ENCODE measurements around the gene MGA.

Gene MGA

GRCh38 chr15:41789236-41789635, 129.0 kb downstream of the MGA start:
- no peak for DNase-seq

GRCh38 chr15:41789662-41790061, 129.5 kb downstream of the MGA start:
- no peak for DNase-seq

- no peak for DNase-seq
Measured at GRCh38 chr15:41790169-41790568, 130.0 kb downstream of the MGA start.

DNA sequence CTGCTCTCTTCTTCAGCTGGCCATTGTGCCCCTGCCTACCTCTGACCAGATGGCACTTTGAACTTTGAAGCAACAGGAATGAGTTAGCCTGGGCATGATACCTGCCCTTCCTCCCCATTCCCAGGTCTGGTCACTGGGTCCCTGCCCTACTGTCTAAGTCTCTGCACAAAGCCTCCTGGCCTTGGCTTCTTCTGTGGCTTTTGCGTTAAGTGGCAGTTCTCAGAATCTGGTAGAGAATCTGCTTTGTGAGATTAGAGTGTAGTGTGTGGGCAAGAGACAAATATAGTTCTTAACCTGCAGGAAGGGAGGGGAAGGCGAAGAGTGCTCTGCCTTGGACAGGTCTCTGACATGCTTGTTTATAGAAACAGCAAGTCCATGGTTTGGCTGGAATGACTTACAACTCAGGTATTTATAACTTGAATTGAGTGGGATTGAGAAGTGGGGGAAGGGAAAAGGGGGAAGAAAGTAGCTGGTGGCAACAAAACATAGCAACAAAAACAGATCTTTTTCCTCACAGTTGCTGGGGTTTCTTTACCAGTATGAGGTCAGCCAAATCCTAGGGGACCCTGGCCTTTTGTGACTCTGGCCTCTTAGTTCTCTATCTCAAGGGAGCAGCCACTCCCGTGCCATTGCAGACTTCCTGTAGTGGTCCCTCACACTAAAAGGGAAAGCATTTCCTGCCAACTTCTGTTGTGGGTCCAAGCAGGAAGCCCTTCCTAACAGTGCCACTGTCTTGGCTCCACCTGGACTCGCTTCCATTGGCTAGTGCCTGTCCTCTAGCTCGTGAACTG, 130.7 kb downstream of the MGA start:
- DNase-seq = peak; percentile 77

- no peak for DNase-seq
Measured at GRCh38 chr15:41791547-41791937, 131.3 kb downstream of the MGA start.

- DNase-seq = no peak
Measured at GRCh38 chr15:41792000-41792637, 131.9 kb downstream of the MGA start.

DNA sequence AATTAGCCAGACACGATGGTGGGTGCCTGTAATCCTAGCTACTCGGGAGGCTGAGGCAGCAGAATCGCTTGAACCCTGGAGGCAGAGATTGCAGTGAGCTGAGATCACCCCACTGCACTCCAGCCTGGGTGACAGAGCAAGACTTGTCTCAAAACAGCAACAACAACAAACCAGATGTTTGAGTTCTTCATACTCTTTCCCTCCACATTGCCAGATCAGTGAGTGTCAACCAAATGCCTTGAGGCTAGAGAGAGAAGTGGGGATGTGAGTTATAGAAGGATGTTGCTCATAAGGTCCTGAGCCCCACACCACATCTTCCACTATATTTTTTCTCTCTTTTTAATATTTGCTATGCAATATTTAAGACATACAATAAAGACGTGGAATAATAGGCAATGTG, 133.9 kb downstream of the MGA start:
- DNase-seq = peak; percentile 94

- peak; percentile 69 for DNase-seq
Measured at GRCh38 chr15:41795996-41796856, 136.0 kb downstream of the MGA start.

DNA sequence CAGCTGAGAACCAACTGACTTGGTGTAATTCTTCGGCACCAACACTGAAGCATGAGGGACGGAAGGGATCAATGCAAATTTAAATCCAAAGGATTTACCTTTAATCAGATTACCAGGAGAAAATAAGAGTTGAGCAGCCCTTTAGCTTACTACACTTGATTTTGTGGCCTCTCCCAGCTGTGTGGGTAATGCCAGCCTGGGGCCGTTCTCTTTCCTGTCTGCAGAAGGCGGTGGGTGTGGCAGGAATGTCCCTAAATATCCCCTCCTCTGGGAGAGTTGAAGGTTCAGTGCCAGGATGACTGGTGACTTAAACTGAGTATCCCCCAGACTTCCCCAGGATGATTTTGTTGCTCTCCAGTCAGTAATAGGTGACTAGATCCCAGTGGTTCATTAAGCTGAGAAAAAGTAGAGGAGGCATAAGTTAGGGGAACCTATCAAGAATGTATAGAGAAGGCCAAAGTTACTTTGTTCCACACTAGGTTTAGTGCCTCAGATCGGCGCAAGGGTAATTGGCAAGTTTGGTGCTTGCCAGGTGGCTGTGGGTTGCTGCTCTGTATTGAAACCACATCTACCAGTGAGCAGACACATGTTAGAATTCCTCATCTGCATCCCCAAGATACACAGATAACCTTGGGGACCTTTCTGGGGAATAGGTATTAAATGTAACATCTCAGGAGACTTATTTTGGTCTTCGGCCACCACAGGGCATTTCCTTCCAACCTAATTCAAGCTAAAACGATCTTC, 137.2 kb downstream of the MGA start:
- DNase-seq = no peak

GRCh38 chr15:41798607-41799487, 138.6 kb downstream of the MGA start:
- DNase-seq = peak; percentile 58

- no peak for DNase-seq
Measured at GRCh38 chr15:41799488-41799805, 139.2 kb downstream of the MGA start.

- DNase-seq = no peak
Measured at GRCh38 chr15:41801185-41801584, 141.0 kb downstream of the MGA start.

DNA sequence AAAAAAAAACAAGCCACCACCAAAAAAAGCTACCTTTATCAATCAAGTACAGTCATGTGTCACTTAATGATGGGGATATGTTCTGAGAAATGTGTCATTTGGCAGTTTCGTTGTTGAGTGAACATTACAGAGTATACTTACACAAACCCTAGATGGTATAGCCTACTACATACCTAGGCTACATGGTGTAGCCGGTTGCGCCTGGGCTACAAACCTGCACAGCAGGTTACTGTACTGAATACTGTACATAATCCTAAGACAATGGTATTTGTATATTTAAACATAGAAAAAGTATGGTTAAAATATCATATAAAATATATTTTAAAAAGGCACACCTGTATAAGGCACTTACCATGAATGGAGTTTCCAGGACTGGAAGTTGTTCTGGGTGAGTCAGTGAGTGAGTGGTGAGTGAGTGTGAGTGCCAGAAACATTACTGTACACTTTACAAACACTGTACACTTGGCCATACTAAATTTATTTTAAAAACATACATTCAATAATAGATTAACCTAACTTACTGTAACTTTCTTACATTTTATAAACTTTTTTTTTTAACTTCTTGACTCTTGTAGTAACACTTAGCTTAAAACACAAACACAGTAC, 141.7 kb downstream of the MGA start:
- DNase-seq = no peak

DNA sequence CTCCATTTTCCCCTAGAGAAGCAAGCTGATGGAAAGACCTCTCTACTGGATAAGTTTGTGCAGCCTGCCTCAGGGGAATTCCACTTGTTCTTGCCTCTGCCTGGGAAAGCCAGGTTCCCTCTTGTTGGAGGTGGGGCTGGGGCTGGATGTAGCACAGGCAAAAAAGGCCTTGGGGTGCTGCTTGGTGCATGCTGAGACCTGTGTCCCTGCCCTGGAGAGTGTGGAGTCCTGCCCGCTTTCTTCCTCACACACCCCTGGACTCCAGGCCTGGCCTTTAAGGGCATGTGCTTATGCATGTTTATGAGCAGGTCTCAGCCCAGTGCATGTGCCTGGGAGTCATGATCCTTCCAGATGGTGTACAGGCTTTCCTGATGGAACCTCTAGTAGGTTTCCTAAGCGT, 144.2 kb downstream of the MGA start:
- no peak for DNase-seq

GRCh38 chr15:41804916-41805666, 144.9 kb downstream of the MGA start:
- DNase-seq = no peak

DNA sequence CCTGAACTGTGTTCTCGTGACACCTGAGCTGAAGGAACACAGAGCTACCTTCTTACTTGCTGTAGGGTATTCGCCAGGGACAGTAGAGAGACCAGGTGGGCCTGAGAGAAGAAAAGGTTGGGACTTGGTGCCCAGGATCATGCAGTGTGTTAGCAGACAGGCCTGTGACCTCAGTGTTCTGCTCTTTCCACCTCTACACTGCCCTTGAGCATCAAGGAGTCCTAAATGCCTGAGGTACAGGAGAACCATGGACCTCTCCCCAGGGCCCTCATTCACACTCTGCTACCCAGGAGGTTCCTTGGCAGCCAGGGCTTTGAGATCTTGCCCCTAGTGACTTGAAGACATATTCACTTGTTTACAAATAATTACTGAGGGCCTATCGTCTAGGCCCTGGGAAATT, 145.5 kb downstream of the MGA start:
- DNase-seq = no peak

- no peak for DNase-seq
Measured at GRCh38 chr15:41806291-41807181, 146.3 kb downstream of the MGA start.

DNA sequence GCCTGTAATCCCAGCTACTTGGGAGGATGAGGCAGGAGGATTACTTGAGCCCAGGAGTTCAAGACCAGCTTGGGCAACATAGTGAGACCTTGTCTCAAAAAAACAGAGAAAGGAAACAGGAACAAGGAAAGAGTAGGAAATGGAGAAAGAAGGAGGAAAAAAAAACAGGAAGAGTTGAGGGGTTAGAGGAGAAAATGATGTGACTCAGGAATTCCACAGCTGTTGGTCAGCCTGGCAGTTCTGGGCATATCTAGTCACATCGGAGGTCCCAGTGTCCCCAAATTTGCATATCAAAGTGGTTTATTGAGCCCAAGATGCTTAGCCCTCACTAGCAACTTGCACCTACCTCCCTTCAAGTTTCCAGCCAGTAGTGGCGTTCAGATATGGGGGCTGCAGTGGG, 148.9 kb downstream of the MGA start:
- DNase-seq = peak; percentile 58

DNA sequence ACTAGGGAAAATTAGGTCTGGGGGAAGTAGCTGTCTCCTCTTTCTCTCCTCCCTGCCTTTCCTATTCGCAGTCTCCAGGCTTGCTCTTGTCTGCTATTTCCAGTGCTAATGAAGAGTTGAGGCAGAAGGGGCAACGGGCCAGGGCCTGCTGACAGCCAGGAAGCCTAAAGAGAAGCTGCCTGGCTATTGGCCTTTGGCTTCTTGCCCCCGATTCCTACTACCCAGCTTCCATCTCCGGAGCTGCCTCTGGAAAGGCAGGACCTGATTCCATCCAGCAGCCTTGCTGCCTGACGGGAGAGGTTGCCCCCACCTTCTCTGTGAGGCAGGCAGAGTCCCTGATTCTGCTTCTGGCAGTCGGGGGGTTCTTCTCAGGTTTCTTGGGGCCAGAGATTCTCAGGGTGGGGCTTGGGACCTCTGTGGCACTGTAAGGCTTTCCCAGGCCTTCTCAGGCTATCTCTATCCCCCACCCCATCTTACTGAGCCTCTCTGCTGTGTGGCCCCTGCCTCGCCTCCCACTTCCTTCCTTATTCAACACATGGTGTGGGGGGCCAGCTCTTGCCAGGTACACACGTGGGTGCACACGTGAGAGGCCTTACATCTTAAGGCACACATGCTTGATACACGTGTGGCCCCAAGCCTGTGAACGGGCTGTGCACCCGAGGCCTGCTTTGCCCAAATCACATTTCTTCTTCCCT, 149.5 kb downstream of the MGA start:
- DNase-seq = no peak
